Tibial nerve (tissue), 4 donors: ENCODE results near the gene RASAL1.

ENCODE experiments used
- EP300 ChIP-seq, 2 donors: sonication (generic); formaldehyde crosslinking; IDR thresholded peaks; one replicate each; pipeline ENCODE4 v1.6.1; 2017; ENCODE audit warnings: antibody characterized with exemption in 2 of 2, mild to moderate bottlenecking in 1 of 2
- POLR2A ChIP-seq, 2 donors: fragments of 450-650 bp; IDR thresholded peaks; one replicate each; pipeline ENCODE4 v1.6.1; 2017; ENCODE audit warnings: antibody characterized with exemption in 2 of 2, mild to moderate bottlenecking in 2 of 2, moderate library complexity in 2 of 2
- TF ChIP-seq, protein P1 (sequence below), 5 experiments: fragments of 200-600 bp in 3 of 5; fragments of 450-650 bp in 2 of 5; sonication (generic) in 3 of 5; IDR thresholded peaks; one replicate each; pipeline ENCODE4 v1.5.1; 2016 to 2019; ENCODE audit warnings: antibody characterized with exemption in 5 of 5, mild to moderate bottlenecking in 3 of 5, moderate library complexity in 2 of 5

DNA sequence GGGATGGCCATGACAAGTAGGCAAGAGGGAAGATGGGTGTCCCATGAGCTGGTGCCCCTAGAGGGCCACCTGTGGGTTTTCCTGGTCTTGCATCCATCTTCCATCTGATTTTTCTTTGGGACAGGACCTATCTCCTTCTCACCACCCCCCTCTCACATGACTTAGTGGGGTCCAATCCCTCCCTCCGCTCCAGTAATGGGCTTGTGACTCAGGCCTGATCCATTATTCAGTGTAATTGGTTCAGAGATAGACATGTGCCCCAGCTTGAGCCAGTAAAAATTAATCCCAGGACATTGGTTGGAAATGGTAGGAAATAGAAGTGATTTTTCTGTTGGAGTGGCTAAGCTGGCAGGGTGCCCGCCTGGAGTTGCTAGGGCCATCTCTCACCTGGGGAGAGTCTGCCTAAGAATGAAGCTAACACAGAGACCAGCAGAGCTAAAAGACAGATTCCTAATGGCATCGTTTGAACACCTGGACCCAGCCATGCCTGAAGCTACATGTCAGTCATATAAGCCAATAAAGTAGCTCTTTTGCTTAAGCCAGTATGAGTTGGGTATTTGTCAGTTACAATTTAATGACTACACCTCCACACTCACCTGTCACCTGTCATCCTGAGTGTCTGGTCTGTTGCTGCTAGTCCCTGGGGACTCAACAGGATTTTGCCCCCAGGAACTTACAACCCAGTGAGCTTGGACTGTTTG is 14.7 kb downstream of the RASAL1 start:
- TF ChIP-seq, protein P1, sequence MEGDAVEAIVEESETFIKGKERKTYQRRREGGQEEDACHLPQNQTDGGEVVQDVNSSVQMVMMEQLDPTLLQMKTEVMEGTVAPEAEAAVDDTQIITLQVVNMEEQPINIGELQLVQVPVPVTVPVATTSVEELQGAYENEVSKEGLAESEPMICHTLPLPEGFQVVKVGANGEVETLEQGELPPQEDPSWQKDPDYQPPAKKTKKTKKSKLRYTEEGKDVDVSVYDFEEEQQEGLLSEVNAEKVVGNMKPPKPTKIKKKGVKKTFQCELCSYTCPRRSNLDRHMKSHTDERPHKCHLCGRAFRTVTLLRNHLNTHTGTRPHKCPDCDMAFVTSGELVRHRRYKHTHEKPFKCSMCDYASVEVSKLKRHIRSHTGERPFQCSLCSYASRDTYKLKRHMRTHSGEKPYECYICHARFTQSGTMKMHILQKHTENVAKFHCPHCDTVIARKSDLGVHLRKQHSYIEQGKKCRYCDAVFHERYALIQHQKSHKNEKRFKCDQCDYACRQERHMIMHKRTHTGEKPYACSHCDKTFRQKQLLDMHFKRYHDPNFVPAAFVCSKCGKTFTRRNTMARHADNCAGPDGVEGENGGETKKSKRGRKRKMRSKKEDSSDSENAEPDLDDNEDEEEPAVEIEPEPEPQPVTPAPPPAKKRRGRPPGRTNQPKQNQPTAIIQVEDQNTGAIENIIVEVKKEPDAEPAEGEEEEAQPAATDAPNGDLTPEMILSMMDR (IDR thresholded peaks at IDR 0.05): no peak
- no peak for TF ChIP-seq POLR2A (IDR thresholded peaks at IDR 0.05)
- TF ChIP-seq EP300 (IDR thresholded peaks at IDR 0.05): no peak
